Midbrain (tissue), 1 donor: ENCODE measurements around the gene HNRNPR.

Experiments used
- DNase-seq: peaks from one replicate; lab custom pipeline; 2025; lab: John Stamatoyannopoulos, UW

HNRNPR gene

DNA sequence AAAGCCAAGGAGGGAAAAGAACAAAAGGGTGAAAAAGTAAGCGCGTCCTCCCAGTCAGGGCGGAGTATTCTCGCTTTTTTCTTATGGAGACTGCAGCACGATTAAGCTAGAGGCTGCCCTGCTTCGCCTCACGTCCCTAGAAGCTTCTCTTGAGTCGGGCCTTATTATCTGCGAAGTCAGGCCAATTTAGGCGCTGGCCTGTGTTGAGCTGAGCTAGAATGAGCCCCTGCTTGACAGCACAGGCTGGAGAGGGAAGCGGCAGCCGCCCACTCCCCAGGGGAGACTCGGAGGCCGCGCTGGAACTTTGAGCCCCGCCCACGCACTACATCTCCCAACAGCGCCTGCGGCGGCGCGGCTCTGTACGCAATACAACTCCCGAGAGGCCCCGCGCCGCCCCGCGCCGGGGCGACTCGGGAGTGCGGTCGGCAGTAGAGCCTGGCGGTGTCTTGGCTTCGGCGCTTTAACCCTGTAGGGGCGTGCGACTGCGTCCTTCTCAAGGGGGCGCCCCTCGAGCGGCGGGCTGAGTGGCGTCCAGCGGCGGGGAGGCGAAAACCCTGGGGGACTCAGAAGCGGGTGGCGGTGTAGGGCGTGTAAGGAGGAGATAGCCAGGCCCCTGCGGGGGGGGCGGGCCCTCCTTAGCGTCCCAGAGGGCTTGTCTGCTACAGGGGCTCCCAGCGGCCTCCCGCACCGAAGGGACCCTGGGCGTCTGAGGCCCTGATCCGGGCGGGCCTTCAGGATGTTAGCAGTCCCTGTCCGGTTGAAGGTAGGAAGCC, 24.7 kb upstream of the HNRNPR start:
- DNase-seq = peak; percentile 92

DNA sequence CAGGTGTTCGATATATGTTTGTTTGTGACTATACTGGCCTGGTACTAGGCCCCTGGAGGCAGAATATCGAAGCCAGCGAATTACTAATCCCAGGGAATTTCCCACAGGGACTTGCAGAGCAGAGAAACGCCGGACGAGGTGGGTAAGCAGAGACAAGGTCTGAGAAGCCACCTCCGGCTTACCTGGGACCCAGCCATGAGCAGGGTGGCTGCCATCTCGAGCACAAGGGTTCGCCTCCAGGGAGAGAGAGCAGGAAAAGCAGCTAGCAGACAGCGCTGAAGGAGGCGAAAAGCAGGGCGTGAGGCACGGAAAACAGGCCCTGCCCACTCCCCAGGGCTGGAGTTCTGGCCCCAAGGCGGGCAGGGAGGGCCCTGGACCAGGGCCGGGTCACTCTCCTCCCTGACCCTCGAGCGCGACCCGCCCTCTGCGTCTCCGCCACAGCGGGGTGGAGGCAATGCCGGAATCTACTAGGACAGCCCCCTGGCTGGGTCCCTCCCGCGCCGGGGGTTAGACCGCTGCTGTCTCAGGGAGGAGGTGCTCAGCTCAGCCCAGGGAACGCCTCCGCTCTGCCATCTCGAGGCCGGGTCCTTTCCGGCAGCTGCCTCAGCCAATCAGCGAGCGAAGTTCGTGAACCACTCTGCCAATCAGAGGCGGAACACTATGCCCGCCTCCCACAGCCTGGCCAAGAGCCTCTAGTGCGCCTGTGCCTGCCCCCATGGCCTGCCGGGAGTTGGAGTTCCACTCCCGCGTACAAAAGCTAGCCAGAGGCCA, 23.9 kb upstream of the HNRNPR start:
- peak; percentile 99 for DNase-seq

DNA sequence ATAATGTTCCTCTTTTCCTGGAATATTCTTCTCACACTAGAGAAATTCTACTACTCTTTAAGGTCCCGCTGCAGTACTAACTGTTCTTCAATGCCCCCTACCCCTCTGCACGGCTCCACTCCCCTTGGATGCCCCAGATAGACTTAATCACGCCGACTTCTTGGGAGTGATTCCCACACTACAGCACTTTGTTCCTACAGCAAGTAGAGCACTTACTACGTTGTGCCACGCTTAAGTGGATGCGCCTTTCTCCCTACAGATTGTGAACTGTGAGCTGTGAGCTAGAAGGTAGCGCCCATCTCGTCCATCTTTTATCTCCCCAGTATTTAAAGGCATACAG, 23.3 kb upstream of the HNRNPR start:
- no peak for DNase-seq

DNA sequence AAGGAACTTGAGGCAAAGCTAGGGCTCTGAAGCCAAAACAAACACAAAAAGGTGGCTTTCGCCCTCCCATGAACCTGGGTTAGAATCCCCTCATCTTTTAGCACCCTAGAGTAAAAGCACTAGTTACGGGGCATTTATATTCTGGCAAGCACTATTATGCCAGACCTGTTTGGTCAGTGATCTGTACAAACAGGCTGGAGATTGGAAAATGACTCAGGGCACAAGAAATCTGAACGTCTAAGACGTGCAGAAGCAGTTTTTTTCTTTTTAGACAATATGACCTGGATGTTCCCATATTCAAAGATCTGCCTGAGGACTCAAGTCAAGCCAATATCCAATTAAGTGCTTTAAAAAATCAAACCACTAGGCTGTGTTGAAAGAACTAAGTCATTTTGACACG, 22.5 kb upstream of the HNRNPR start:
- DNase-seq = no peak

DNA sequence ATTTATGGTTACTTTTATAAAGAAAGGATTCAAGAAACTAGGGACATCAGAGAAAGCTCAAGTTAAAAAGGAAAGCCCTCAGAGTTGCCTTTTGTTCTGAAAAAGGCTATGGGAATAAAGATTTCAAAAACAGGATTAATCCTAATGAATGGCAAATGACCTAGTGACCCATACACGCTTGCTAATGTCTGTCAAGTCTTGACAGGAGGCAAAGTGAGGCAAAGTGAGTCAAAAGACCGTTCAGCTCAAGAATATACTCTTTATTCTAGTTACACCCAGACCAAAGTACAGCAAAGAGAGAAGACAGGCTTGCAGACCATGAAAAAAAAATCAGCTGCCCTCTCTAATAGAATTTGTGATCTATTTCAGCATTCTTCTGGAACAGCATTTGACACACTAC, 22.1 kb upstream of the HNRNPR start:
- no peak for DNase-seq

DNA sequence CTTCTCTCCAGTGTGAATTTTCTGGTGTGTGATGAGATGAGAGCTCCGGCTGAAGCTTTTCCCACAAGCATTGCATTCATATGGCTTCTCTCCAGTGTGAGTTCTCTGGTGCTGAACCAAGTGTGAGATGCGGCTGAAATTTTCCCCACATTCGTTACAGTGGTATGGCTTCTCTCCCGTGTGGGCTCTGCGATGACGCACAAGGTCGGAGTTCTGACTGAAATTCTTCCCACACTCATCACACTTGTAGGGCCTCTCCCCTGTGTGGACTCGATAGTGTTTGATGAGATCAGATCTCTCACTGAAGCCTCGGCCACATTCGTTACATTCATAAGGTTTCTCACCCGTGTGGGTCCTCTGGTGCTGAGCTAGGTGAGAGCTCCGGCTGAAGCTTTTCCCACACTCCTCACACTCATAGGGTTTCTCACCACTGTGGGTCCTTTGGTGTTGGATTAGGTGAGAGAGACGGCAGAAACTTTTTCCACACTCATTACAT, 18.2 kb upstream of the HNRNPR start:
- no peak for DNase-seq

DNA sequence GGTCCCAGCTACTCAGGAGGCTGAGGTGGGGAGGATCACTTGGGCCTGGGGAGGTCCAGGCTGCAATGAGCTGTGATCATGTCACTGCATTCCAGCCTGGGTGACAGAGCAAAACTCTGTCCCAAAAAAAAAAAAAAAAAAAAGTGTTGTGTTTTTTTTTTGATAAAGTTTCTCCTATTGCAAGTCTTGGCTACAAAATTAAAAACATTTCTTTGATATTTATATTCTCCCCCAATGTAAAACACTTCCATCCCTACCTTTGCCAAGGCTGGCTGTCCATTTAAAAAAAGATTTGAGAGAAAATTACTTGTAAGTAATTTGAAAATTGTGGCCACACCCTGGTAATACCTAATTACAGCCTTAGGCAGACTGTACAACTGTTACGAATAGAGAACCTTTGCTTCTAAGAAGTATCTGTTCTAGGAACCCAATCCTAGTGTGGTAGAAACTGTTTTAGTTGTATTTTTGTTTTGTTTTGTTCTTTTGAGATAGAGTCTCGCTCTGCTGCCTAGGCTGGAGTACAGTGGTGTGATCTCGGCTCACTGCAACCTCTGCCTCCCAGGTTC, 14.3 kb upstream of the HNRNPR start:
- DNase-seq = no peak

DNA sequence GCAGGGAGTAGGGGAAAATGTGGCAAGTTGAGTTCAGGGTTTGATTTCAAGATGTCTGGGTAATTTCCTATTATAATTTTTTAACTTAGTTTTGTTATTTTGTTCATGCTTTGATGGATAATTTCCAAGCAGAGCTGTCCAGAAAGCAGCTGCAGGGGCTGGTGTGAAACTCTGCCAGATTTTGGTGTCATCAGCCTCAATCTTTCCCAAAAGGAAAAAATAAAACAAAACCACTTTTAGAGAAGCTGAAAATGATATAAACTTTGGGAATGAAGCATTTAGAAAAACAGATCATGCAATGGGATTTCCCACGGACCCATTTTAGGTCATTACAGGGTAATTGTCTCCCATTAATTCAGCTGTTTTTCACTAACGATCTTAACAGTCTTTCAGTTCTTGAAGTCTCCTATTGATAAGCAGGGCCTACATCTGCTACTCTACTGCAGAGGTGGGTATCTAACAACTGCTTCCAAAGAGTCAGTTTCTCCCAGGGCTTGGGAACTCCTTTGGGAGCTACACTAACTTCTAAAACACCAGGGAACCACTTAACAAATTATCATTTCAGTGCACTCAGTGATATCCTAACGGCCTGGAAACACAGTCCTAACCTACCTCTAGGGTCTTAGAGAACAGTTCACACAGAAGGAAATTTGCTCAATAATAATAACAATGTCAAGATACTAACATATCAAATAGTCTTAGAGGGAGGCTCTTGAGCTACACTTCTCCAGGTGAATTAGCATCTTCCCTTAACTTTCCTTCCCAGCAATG, 13.2 kb upstream of the HNRNPR start:
- DNase-seq = no peak

DNA sequence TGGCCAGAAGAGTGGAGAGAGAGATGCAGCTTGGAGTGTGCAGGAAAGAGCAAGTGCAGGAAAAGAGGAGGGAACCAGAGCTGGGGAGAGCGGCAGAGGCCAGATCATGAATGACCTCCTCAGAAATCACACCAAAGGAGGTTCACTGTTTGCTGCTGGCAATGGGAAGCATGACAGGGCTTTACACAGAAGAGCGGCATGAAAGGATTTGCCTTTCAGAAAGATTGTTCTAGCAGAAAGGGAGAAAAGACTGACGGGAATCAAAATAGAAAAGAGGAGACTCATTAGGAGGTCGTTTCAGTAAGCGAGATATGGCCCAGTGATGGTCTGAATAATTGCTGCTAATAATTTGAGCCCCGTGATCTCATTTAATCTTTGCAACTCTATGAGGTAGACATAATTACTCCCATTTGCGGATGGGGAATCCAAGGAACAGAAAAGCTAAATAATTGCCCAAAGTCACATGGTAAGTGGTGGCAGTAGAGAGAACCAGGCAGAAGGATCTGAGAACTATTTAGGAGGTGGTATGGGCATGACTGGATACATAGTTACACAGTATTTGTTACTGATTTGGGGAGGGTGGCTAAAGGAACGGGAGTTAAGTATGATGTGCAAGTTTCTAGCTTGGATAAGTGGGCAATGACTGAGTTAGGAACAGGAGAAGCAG, 12.5 kb upstream of the HNRNPR start:
- DNase-seq = peak; percentile 40

DNA sequence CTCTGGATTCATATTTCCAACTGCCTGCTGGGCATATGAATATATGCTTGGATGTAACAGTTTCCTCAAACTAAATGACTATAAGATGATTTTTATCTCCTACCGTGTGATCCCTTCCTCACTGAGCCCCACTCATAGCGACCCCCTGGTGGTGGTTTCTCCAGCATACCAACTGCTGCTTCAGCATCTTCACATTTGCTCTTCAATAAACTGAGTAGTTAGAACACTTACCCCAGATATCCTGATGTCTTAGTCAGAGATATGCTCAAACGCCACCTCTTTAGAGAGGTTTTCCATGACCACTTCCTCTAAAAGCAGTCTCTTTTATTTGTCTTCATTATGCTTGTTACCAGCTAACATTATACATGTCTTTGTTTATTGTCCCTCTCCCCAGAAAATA, 10.2 kb upstream of the HNRNPR start:
- DNase-seq = no peak

DNA sequence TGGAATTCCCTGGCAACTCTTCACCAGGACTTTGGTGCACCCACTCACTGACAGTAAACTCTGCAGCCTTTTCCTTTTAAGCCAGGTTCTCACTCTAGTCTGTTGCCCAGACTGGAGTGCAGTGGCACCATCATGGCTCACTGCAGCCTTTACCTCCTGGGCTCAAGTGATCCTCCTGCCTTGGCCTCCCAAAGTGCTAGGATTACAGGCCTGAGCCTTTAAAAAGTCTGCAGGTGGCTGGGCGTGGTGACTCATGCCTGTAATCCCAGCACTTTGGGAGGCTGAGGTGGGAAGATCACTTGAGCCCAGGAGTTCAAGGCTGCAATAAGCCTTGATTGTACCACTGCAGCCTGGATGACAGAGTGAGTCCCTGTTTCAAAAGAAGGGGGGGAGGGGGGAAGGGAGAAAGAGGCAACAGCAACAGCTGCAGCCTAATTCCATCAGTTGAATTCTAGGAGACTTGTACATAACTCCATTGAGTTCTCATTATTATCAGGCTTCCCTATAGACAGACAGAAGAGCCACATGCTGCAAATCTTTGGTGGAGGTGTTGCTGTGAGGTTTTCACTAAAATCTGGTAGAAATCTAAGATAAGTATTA, 8.1 kb upstream of the HNRNPR start:
- no peak for DNase-seq

DNA sequence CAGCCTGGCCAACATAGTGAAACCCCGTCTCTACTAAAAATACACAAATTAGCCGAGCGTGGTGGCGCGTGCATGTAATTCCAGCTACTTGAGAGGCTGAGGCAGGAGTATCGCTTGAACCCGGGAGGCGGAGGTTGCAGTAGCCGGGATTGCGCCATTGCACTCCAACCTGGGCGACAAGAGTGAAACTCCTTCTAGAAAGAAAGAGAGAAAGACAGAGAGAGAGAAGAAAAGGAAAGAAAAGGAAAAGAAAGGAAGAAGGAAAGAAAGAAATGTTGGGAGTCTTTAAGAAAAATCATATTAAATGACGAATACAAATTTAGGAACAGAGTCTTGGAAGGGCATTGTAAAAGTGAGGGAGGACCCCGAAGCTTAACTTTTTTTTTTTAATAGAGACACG, 1.8 kb upstream of the HNRNPR start:
- no peak for DNase-seq

DNA sequence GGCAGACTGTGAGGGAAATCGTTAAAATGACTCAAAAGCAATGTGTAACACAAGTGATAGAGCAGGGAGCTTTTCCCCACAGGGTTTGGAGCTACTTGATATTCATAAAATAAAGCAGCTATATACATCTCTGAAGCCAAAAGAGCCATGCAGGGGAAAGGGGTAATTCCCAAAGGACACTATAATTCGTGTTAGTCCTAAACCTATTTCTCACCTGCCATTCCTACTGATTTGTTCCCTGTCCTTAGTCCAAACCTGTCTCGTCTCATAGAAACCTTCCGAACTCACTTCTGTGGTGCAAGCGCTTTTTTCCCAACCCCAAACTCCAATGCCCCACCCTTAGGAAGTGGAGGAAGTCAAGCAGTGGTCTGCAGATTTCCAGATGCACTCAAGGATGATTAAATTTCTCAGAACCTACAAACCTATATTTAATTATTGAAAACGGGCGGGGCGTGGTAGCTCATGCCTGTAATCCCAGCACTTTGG, 946 bp upstream of the HNRNPR start:
- DNase-seq = no peak

DNA sequence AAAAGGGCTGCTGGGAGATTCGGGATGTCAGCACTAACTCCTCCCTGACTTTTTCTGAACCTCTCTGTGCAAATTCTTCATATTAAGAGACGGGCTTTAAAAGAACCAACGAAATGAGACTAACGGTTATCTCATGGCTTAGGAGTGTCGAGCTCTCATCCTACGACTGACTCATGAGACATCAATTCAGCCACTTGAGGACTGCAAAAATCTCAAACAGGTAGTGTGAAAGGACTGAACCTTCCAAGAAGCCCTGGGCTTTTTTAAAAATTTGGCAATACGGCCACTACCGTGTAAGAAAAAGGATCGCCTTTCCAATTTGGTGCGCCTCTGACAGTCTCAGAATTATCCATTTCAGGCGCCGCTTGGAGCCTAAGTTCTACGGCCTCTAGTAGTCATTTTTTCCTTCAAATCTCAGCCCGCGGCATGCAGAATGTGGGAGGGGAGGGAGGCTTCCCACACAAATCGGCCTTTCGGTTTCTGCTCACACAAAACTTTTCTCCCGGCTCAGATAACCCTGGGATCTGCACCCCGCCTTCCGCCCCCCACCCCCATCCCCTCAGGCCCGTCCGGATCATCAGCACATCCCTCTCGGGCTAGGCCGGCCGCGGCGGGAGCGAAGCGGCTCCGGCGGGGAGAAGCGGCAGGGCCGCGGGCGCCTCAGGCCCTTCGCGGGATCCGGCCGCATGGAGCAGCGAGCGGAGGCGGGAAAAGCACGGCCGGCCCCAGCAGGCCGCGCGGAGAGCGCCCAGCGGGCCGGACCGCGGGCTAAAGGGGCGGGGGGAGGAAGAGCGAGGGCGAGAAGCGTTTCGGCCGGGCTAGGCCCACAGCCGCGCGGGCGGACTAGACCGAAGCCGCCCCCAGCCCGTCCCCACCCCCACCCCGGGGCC, 618 bp downstream of the HNRNPR start:
- no peak for DNase-seq

DNA sequence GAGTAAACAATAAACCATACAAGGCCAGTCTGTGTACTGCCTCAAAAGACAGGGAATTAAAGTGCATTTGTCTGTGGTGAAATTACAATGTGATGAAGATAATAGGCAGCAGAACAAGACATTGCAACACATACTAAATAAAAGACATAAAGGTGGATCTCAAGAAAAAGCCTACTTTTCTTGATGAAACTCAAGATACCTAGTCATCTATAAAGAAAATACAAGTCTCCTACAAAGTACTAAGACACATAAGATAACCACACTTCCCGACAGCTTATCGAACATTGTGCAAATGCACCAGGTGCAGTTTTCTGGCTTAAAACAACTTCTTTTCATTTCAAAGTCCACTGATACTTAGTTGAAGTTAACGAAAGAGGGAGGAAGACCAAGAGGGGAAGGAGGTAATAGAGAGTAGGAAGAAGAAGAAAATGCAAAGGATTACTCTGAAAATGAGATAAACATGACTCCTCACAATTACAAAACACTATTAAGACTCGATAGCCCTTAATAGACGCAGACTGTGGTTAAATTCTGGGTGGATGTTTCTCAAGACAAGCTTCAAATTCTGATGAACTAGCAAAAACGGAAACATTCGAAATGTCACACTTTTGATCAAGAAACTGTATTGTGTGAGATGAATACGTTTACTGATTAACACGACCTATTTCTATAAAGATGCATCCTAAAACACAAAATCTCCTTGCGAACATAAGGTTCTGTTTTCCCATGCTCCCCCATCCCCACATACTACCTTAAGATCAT, 2.0 kb downstream of the HNRNPR start:
- DNase-seq = no peak

DNA sequence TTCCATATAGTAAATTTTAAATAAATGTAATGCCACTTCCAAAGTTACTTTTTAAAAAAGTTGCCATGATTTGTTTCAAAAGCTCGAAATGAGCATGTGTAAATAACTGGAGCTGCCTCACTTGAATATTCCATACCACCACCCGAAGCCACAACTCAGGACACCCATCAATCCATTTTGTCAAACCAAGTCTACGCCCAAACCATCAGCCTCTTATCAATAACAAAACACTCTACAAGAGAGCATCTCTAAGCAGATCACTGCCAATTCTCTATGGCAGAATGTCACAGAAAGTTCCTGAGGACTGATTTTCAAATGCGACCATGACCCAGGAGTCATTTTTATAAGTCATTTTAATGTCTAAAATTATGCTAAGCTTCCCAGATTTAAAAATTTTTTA, 4.5 kb downstream of the HNRNPR start:
- DNase-seq = no peak

DNA sequence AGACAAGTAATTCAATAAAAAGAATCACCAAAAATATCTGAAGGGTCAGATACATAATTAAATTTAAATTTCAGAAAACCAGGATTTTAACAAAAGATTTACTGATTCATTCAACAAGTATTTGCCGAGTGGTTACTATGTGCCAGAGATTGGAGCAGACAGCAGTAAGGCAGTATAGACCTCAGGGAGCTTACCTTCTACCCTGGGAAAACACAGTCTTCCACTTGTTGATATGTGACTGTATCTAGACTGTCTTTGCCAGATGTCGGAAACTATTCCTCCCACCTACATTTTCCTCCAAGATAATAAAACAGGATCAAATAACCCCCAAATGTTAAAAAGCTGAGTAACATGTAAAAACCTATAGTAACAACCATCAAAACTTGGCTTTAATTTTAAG, 6.2 kb downstream of the HNRNPR start:
- no peak for DNase-seq

DNA sequence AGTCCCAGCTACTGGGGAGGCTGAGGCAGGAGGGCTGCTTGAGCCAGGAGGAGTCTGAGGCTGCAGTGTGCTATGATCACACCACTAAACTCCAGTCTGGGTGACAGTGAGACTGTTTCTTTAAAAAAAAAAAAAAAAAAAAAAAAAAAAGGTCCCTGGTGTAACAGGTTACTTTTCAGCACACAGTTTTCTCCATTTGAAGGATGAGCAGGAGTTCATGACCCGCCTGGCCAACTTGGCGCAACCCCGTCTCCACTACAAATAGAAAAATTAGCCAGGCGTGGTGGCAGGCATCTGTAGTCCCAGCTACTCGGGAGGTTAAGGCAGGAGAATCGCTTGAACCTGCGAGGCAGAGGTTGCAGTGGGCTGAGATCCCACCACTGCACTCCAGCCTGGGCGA, 12.4 kb downstream of the HNRNPR start:
- no peak for DNase-seq

DNA sequence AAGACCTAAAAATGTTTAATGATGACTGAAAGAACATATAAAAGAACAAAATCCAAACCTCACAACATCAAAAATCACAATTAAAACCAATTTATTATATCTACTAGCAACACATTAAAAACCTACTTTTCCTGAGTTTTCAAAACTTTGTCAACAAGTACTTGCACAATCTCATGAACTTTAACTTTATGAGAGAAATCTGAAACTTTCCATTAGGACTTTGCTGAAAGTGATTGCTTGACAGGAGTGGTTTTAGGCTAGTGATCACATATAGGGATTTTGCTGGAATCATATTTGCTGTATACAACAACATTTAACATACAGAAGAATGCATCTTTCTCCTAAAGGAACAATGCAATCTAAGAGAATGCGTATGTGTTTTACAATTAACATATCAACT, 13.2 kb downstream of the HNRNPR start:
- DNase-seq = no peak

DNA sequence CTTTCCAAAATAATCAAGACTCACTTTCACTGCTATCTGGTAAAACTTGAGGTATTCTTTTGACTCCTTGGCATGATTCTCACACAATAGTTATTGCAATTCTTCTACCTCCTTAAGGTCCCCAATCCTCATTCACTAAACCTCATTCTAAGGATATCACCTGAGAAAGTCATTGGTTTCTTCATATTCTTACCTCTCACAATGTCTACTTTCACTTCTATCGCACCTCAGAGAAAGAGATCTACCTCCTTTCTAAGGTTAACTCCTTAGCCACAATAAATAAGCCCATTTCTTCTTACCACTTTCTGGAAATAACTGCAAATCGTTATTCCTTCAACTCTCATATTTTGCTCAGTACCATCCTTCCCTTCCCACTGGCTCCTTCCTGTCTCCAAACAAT, 18.7 kb downstream of the HNRNPR start:
- no peak for DNase-seq
